ENCODE measurements around the gene ZBTB7C. TPM values are rescaled to one million over a fixed set of nuclear protein-coding genes. Genes with fewer than 3 reads are reported as not detected.

The ZBTB7C gene
- total RNA-seq, 3 donors from 2014 or later (not counting 1 experiment from before 2014, with no cell fraction given), result 0.07 TPM; not detected in 2

DNA sequence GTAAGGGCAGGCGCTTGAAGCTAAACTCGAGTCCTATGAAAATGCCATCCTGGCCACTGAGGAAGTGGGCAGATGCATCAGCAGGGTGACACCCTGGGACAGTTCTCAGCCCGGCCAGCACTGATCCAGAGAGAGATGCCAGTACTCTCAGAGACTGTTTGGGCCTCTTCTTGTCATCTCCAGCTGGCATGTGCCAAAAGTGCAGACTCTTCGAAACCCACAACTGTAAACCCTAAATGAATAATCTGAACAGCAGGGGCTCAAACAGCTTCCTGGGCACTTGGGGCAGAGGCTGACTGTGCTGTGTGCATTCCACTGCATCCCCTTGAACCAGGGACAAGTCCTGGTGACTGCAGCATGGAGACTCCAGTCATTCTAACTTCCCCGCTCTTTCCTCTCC is 274.6 kb downstream of the ZBTB7C start:
- H3K9me3 Mint-ChIP-seq, result no peaks in the 10 kb centered on the region
- no peaks in the 10 kb centered on the region for H3K9me3 ChIP-seq (ENCODE audit: control insufficient read depth, insufficient read depth, low read length)
- ATAC-seq (no peak), DNase-seq (no peak)
- peaks cover 45 to 58% of the 10 kb centered on the region in 2 donors for H3K27me3 Mint-ChIP-seq (ENCODE audit: low read depth in 2 of 2)
- H3K27ac ChIP-seq (ENCODE audit: low read length), result no peak overlapping the region
- TF ChIP-seq, protein P1, sequence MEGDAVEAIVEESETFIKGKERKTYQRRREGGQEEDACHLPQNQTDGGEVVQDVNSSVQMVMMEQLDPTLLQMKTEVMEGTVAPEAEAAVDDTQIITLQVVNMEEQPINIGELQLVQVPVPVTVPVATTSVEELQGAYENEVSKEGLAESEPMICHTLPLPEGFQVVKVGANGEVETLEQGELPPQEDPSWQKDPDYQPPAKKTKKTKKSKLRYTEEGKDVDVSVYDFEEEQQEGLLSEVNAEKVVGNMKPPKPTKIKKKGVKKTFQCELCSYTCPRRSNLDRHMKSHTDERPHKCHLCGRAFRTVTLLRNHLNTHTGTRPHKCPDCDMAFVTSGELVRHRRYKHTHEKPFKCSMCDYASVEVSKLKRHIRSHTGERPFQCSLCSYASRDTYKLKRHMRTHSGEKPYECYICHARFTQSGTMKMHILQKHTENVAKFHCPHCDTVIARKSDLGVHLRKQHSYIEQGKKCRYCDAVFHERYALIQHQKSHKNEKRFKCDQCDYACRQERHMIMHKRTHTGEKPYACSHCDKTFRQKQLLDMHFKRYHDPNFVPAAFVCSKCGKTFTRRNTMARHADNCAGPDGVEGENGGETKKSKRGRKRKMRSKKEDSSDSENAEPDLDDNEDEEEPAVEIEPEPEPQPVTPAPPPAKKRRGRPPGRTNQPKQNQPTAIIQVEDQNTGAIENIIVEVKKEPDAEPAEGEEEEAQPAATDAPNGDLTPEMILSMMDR (IDR thresholded peaks at IDR 0.05), result no peak
- H3K36me3 ChIP-seq (ENCODE audit: control insufficient read depth, insufficient read depth, low read length), result no peaks in the 10 kb centered on the region
- no peak overlapping the region for H3K4me3 ChIP-seq (ENCODE audit: low read length)
- H3K4me1 Mint-ChIP-seq, result no peaks in the 10 kb centered on the region
- H3K4me1 ChIP-seq (ENCODE audit: control insufficient read depth, insufficient read depth, low read length), result no peaks in the 10 kb centered on the region
- no peaks in the 10 kb centered on the region for H3K36me3 Mint-ChIP-seq
- WGBS (ENCODE audit: insufficient coverage), result 86% methylated on average over 5 of the region's 5 CpGs
- peaks cover 11% of the 10 kb centered on the region for H3K27me3 ChIP-seq (ENCODE audit: control insufficient read depth, insufficient read depth, low read length)
- H3K27ac Mint-ChIP-seq, result no peak overlapping the region
- intact Hi-C loops (cut with micrococcal nuclease), result no loop called here
- no peak overlapping the region for H3K4me3 Mint-ChIP-seq

GRCh38 chr18:48133671-48134251 is 275.4 kb downstream of the ZBTB7C start:
- intact Hi-C loops (cut with micrococcal nuclease), result no loop called here
- DNase-seq (no peak), ATAC-seq (no peak)
- H3K27me3 ChIP-seq (ENCODE audit: control insufficient read depth, insufficient read depth, low read length), result peaks cover 11% of the 10 kb centered on the region
- H3K27me3 Mint-ChIP-seq (ENCODE audit: low read depth in 2 of 2), result peaks cover 45 to 58% of the 10 kb centered on the region in 2 donors
- H3K27ac Mint-ChIP-seq, result no peak overlapping the region
- 50% methylated on average over 3 of the region's 5 CpGs for WGBS (ENCODE audit: insufficient coverage)
- no peaks in the 10 kb centered on the region for H3K36me3 Mint-ChIP-seq
- no peaks in the 10 kb centered on the region for H3K4me1 Mint-ChIP-seq
- TF ChIP-seq, protein P1 (IDR thresholded peaks at IDR 0.05), result no peak
- H3K27ac ChIP-seq (ENCODE audit: low read length), result no peak overlapping the region
- no peaks in the 10 kb centered on the region for H3K36me3 ChIP-seq (ENCODE audit: control insufficient read depth, insufficient read depth, low read length)
- H3K4me3 ChIP-seq (ENCODE audit: low read length), result no peak overlapping the region
- H3K9me3 ChIP-seq (ENCODE audit: control insufficient read depth, insufficient read depth, low read length), result no peaks in the 10 kb centered on the region
- no peaks in the 10 kb centered on the region for H3K9me3 Mint-ChIP-seq
- H3K4me3 Mint-ChIP-seq, result no peak overlapping the region
- H3K4me1 ChIP-seq (ENCODE audit: control insufficient read depth, insufficient read depth, low read length), result no peaks in the 10 kb centered on the region

DNA sequence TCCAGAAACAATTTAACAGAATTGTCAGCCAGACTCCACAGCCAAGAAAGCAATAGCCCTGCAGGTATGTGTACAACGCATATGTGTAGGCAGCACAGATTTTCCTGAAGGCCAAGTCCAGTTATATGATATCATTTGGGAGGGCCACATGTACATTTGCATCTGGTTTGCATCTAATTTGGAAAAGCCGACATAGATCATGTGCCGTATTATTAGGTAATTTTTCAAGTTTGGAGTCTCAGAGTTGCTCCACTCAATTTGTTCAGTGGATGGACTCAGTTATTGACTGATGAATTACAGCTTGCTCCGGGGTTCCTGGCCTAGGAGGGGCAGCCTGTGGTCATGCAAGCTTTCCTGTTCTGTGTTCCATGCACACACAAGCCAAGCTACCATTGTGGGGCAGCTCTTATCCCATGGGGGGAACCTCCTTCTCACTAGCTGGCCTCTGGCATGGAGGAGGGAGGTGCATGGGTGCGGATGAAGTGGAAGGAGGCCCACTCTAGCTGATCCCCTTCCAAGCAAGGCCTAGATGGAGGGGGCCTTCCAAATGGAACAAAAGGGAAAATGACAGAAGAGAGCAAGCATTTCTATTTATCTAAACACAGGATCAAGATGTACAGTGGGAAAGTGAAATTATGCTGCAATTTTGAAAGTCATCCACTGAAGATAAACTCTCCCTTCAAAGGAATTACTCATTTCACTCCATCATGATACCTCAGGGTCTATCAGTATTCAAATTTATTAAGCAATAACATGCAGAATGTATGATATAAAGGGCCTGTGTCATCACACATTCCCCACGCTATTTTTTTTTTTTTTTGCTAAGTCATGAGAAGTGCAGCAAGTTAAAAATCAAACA is 276.2 kb downstream of the ZBTB7C start:
- no peak overlapping the region for H3K4me3 Mint-ChIP-seq
- no peaks in the 10 kb centered on the region for H3K9me3 Mint-ChIP-seq
- no peak for DNase-seq
- H3K4me1 Mint-ChIP-seq, result no peaks in the 10 kb centered on the region
- 76% methylated on average over 6 of the region's 6 CpGs for WGBS (ENCODE audit: insufficient coverage)
- H3K4me1 ChIP-seq (ENCODE audit: control insufficient read depth, insufficient read depth, low read length), result no peaks in the 10 kb centered on the region
- intact Hi-C loops (cut with micrococcal nuclease), result no loop called here
- H3K9me3 ChIP-seq (ENCODE audit: control insufficient read depth, insufficient read depth, low read length), result no peaks in the 10 kb centered on the region
- H3K27ac Mint-ChIP-seq, result no peak overlapping the region
- peaks cover 46 to 57% of the 10 kb centered on the region in 2 donors for H3K27me3 Mint-ChIP-seq (ENCODE audit: low read depth in 2 of 2)
- H3K36me3 ChIP-seq (ENCODE audit: control insufficient read depth, insufficient read depth, low read length), result no peaks in the 10 kb centered on the region
- TF ChIP-seq, protein P1 (IDR thresholded peaks at IDR 0.05), result no peak
- peaks cover 11% of the 10 kb centered on the region for H3K27me3 ChIP-seq (ENCODE audit: control insufficient read depth, insufficient read depth, low read length)
- no peak overlapping the region for H3K4me3 ChIP-seq (ENCODE audit: low read length)
- H3K36me3 Mint-ChIP-seq, result no peaks in the 10 kb centered on the region
- no peak for ATAC-seq
- H3K27ac ChIP-seq (ENCODE audit: low read length), result no peak overlapping the region
